Epithelial cell of esophagus (primary cell): ENCODE results near the gene PCDHGA11.

Experiments
- DNase-seq: peaks from one replicate; pipeline ENCODE4 v3.0.0; 2010; ENCODE audit warnings: low read depth
- H3K4me3 ChIP-seq: 2 replicates; pipeline ENCODE4 v1.5.1; 2011; ENCODE audit warnings: mild to moderate bottlenecking, low read length, control low read depth
- CTCF ChIP-seq: IDR thresholded peaks from 2 replicates; pipeline ENCODE4 v1.5.1; 2011; ENCODE audit warnings: low read depth, mild to moderate bottlenecking, low read length, control low read depth, inconsistent platforms; ENCODE audit not compliant: insufficient read depth; ENCODE audit errors: missing control alignments

PCDHGA11 gene

GRCh38 chr5:141417494-141418172, 3.2 kb upstream of the PCDHGA11 start, which contains the start of gene PCDHGB7:
TSS of gene PCDHGB7 (plus strand) at chr5:141417677. CDS start at chr5:141417860, 183 bp downstream.
- DNase-seq = peak; percentile 84
- H3K4me3 ChIP-seq = peak within 1 kb of the TSS; percentile 48
- peak; percentile 79 for TF ChIP-seq CTCF

- H3K4me3 ChIP-seq = no peak overlapping the region
- DNase-seq = no peak
- TF ChIP-seq CTCF = no peak
Observed at GRCh38 chr5:141419074-141419880, 1.6 kb upstream of the PCDHGA11 start.

GRCh38 chr5:141421489-141421855, 621 bp downstream of the PCDHGA11 start:
- no peak for DNase-seq
- peak overlapping the region; percentile 45 for H3K4me3 ChIP-seq

GRCh38 chr5:141422742-141423291, 2.0 kb downstream of the PCDHGA11 start:
- DNase-seq = no peak
- no peak for TF ChIP-seq CTCF

More at GRCh38 chr5:141421489-141421855, 621 bp downstream of the PCDHGA11 start:
- no peak for TF ChIP-seq CTCF

GRCh38 chr5:141427783-141428426, 7.1 kb downstream of the PCDHGA11 start:
- TF ChIP-seq CTCF = no peak
- no peak for DNase-seq
- no peak overlapping the region for H3K4me3 ChIP-seq

More at GRCh38 chr5:141422742-141423291, 2.0 kb downstream of the PCDHGA11 start:
- H3K4me3 ChIP-seq = no peak overlapping the region

GRCh38 chr5:141430332-141431113, 9.7 kb downstream of the PCDHGA11 start, which contains the start of gene PCDHGA12:
TSS of gene PCDHGA12 (plus strand) at chr5:141430507. CDS start at chr5:141430760, 253 bp downstream.
- peak within 1 kb of the TSS; percentile 37 for H3K4me3 ChIP-seq
- peak; percentile 65 for TF ChIP-seq CTCF
- peak; percentile 77 for DNase-seq
